Stimulated activated CD8-positive, alpha-beta memory T cell treated with anti-CD3 and anti-CD28 coated beads, Interleukin-7, amount 100 ng/mL, for 24 hours (primary cell): Measurements from ENCODE around the gene SCAANT1.

Experiments used
- DNase-seq: peaks from one replicate; pipeline ENCODE4 v3.0.0-alpha.2; 2020; ENCODE audit warnings: low read depth

SCAANT1 gene

GRCh38 chr3:63911873-63912767, at the start of gene SCAANT1:
TSS of gene SCAANT1 (minus strand) at chr3:63912383.
- DNase-seq, result peak; percentile 69

DNA sequence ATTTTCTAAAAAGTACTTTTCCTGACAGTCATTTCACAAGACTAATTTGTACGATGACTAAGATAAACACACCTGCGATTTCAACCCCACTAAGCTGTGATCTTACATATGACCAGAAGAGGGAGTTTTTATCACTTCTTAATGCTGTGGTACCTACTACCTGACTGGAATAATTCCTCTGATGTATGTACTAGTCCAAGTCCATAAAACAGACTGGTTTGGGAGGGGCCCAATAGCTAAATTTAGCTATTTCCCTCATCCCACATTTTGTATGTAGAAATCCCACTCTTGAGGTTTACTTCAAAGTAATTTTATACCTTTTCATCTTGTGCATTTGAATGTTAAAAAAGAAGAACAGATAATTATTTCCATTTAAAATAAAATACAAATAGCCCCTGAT, 49.7 kb upstream of the SCAANT1 start:
- no peak for DNase-seq

GRCh38 chr3:63960048-63960711, 48.0 kb upstream of the SCAANT1 start:
- DNase-seq, result no peak

GRCh38 chr3:63959146-63959545, 47.0 kb upstream of the SCAANT1 start:
- DNase-seq, result no peak

- no peak for DNase-seq
Measured at GRCh38 chr3:63955830-63956545, 43.8 kb upstream of the SCAANT1 start.

- DNase-seq, result no peak
Measured at GRCh38 chr3:63955036-63955650, 43.0 kb upstream of the SCAANT1 start.

DNA sequence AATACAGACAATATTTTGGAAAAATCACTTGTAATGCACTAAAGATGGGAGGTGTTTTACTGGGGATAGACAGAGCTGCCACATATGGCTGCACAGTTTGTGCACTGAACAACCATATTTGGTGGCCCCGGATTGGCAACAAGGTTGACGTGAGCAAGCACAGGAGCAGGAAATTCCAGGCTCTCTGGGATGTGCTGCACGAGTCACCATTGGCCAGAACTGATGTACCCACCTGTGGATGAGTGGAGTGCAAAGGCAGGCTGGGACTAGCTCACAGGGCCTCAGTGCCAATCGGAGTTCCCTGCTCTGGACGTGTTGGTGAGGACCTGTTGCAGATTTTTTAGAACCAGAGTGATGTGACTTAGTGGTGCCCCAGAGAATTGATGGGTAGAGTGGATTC, 42.0 kb upstream of the SCAANT1 start:
- no peak for DNase-seq

- DNase-seq, result no peak
Measured at GRCh38 chr3:63952248-63952594, 40.0 kb upstream of the SCAANT1 start.

DNA sequence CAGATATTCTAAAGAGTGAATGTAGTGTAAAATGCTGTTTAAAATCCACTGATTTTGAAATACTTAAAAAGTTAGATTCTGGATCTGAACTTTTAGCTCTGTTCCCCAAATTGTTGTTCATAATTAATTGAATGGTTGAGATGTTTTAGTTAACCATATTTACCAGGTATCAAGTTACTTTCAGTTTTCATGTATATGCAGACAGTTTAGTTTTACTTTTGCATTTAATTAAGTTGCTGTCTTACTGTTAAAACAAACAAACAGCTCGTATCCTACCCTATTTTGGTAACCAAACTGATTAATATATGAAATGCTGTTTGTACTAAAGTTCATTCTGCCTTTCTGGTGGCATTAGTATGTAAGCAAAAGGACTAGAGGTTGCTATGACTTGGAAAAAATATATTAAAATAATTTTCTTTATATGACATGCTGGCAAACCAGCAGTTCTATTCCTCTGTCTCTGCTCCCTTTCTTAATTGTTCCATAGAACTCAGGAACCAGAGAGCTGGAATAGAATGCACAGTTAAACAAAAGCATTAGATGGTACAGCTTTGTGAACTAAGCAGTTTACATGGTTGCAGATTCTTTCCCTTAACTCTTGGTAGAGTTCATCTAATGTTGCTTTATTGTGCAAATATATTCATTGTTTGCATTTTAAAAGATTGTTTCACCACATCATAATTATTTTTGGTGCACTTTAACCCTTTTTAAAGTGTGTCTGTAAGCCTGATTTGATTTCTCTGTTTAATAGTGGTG, 39.5 kb upstream of the SCAANT1 start:
- DNase-seq, result no peak

GRCh38 chr3:63950698-63951097, 38.5 kb upstream of the SCAANT1 start:
- no peak for DNase-seq

GRCh38 chr3:63949005-63949404, 36.8 kb upstream of the SCAANT1 start:
- DNase-seq, result no peak

DNA sequence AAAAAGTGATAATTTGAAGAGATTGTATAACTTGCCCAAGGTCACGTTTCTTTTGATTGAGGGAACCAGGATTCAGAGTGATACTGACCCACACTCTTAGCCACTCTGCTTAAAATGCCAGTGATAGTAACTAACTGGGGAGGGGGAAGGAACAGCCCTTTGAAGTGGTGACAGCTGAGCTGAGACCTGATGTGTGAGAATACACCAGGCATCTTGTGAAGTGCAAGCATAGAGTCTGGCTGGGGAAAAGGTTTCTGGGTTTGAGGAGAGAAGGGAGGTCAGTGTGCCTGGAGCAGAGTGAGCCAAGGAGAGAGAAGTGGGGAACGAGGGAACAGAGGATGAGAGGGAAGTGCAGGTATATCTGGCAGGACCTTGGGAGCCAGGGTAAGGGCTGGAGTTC, 35.4 kb upstream of the SCAANT1 start:
- no peak for DNase-seq

- DNase-seq, result no peak
Measured at GRCh38 chr3:63946753-63947152, 34.6 kb upstream of the SCAANT1 start.

- no peak for DNase-seq
Measured at GRCh38 chr3:63945558-63946096, 33.4 kb upstream of the SCAANT1 start.

DNA sequence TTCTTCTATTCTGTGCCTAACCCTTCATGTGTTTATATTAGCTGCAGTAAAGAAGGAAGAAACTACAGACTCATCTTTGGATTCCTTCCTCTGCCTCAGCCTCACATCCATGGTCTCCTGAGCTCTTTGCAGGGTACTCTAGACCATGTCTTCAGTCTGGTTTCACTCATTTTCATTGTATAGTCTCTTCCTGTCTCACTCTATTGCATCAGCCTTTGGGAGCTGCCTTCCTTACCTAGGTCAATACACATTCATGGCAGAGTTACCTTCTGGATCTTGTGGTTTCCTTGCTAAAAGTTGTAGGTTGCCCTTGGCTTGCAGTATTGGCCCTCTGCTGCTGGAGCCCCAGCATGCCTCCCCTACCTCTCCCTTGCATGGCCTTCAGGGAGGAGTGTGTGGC, 31.5 kb upstream of the SCAANT1 start:
- no peak for DNase-seq

DNA sequence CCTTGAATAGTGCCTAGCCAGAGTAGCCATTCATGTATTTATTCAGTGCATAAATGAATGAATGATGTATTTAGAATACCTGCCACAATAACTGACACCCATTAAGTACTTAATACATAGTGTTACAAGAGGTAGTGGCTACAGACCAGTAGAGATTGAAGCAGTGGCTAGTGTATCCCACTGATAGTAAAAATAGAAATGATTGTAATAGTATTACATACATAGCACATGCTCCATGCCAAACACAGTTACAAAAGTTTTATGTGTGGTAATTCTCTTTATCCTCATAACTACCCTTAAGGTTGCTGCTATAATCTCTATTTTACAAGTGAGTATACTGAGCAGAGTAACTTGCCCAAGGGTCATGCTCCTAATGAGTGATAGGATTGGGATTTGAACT, 30.3 kb upstream of the SCAANT1 start:
- DNase-seq, result no peak

DNA sequence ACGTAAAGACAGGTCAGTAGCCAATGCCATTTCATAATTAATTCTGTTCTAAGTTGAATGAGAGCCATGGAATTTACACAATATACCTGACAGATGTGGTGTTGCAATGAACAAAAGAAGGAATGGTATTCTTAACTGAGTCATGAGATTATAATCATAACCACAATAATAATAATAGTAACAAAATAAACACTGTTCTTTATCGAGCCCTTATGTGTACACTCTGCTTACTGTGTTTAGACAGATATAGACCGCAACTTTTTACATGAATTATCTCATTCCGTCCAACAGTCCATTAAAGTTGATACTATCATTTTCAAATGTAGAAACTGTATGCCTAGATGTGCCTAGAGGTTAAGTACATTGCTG, 28.2 kb upstream of the SCAANT1 start:
- DNase-seq, result no peak

- DNase-seq, result no peak
Measured at GRCh38 chr3:63937661-63938651, 25.8 kb upstream of the SCAANT1 start.

GRCh38 chr3:63936925-63937324, 24.7 kb upstream of the SCAANT1 start:
- no peak for DNase-seq
